KG1 (cell line): ENCODE results near the gene IL13RA2.

Source experiments
- DNase-seq: peaks from one replicate; lab custom pipeline; 2025; lab: John Stamatoyannopoulos, UW

The IL13RA2 gene, protein sequence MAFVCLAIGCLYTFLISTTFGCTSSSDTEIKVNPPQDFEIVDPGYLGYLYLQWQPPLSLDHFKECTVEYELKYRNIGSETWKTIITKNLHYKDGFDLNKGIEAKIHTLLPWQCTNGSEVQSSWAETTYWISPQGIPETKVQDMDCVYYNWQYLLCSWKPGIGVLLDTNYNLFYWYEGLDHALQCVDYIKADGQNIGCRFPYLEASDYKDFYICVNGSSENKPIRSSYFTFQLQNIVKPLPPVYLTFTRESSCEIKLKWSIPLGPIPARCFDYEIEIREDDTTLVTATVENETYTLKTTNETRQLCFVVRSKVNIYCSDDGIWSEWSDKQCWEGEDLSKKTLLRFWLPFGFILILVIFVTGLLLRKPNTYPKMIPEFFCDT

DNA sequence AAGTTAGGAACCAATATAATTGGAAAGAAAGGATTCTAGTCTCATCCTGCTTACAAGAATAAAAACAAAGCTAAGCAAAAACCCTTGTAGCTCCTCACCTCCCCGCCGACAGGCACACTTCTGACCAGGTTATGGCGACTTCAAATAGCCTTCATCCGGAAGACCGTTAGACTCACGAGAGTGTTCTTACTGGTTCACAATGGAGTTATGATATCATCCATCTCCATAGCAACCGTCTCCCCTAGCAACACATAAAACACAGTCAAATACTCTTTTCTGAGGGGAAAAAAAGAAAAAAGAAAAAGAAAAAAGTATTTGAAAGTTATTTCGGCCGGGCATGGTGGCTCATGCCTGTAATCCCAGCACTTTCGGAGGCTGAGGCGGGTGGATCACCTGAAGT lies at the start of gene IL13RA2:
IL13RA2 (minus strand) TSS at position 162 of the 400 bp plus-strand sequence. CDS start 347 bp downstream, outside the sequence.
- no peak for DNase-seq

DNA sequence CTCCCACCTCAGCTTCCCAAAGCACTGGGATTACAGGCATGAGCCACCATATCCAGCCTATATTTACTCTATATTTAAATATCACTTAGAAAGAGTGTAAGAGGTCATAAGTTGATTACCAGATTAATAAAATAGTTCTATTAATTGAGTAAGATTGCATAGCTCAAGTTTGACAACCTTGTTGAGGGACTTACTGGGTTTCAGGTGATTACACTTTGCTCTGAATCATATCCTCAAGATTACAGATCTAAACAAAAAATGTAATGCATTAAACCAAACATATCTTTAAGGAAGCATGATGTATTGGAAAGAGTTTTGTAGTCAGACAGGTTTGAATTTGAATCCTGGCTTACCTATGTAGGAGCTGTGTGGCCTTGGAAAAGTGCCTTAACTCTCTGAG lies 47.9 kb upstream of the IL13RA2 start:
- no peak for DNase-seq

DNA sequence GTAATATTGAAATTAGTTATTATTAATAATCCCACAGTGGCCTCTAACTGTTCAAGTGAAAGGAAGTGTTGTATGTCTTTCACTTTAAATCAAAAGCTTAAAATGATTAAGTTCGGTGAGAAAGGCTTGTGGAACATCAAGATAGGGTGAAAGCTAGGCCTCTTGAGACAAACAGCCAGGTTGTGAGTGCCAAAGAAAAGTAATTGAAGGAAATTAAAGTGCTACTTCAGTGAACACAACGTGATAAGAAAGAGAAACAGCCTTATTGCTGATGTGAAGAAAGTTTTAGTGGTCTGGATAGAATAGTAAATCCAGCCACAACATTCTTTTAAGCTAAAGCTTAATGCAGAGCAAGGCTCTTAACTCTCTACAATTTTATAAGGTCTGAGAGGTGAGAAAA lies 42.6 kb upstream of the IL13RA2 start:
- DNase-seq: no peak

DNA sequence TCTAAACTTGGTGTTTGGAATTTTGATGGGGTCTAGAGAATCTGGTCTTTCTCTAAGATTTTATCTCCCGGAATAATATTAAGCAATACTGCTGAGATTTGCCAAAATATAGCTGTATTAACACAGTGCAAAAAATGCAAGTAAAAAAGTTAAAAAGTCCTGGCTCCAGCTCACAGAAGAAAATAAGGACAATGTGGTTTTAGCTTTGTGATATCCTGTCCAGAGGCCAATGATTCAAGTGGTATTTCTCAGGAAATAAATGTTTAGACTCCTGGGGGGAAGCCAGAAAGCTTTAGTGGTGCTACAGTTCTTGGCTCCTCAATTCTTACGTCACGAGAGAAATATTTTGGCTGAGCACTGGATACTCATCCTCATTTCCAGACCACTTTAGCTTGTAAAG lies 40.9 kb upstream of the IL13RA2 start:
- no peak for DNase-seq

DNA sequence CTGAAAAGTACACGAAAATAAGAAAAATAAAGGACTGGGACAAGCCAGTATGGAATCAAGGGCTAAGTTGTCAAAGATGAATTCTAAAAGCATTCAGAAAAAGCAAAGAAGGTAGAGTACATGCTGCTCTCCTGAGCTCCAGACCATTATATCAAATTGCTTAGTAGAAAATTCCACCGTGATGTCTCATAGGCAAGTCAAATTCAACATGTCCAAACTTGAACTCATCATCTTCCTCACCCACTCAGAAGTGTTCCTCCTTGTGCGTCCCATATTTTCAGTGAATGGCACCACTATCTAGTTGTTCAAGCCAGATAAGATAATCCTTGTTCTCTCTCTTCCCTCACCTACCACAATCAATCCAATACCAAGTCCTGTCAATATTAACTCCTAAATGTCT lies 37.5 kb upstream of the IL13RA2 start:
- DNase-seq: no peak

DNA sequence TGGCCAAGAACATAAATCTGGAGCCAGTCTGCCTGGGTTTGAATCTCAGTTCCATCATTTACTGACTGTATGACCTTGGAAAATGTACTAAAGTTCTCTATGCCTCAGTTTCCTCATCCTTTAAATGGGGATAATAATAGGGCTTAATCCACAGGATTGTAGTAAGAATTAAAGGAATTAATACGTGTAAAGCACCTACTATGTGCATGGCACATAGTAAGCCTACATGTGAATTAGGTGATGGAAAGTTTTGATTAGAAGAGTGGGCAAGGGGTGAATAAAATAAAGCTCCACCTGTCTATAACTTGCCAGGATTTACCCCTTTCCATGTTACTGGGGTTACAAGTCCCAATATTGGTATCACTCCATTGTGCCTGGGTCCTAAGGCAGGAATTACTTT lies 35.8 kb upstream of the IL13RA2 start:
- DNase-seq: no peak

DNA sequence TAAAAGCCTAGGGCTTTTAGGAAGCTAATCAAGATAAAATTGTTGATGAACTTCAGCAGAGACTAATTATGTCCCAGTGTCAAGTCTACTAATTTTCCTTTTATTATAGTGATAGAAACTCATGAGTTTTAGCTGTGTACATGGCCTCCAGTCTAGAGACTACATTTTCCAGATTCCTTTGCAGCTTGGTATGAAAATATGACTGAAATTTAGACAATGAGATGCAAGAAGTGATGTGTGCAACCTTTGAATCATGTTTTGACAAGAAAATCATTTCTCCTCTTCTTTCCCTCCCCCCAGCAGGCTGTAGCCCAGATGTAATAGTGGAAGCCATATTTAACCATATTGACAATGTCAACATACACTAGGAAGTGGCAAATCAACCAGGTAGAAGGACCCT lies 30.3 kb upstream of the IL13RA2 start:
- no peak for DNase-seq

DNA sequence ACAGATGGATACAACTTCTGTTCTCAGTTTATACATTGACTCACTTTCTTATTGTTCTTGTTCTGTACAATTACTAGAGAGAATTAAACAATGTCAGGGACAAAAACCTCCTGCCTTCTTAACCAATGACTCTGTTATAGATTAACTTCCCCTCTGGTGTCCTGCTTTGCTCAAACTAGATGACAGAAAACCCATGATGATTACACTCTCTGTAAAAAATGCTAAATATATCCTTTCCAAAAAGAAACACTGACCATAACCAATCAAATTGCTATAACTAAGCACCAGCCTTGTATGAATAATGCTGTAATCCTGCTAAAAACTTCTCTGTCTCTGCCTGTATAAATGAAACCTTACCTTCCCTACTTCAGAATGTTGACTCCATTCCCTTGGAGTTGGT lies 29.8 kb upstream of the IL13RA2 start:
- no peak for DNase-seq

DNA sequence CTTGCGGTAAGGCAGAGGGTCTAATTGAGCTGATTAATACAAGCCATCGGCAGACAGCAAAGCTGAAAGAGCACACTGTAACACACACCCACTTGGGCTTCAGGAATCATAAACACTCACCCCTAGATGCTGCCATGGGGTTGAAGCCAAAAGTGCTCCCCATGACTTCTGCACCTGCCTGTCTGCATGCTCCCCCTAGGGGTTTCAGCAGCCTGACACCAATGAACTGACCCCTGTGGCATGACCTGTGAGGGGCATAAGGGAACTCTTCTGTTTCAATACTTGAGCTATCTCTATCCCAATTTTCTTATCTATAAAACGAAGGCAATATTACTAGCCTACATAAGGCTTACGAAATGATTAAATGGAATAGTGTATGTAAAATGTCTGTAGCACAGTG lies 23.0 kb upstream of the IL13RA2 start:
- DNase-seq: no peak

DNA sequence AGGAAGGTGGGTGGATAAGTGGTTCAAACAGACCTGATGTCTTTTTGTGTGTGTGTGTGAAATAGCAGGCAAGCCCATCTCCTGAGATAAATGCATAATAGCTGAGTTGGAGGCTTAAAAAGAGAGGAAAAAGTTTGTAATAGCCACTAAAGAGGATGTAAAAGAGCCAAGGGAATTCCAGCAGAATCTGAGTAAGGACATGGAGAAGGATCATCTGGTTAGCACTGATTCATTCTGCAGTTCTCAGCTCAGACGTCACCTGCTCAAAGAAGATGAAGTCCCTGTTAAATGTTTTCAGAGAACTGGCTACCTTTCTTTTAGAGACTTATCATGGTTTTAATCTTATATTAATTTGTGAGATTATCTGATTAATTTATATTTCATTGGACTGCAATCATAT lies 21.0 kb upstream of the IL13RA2 start:
- no peak for DNase-seq

DNA sequence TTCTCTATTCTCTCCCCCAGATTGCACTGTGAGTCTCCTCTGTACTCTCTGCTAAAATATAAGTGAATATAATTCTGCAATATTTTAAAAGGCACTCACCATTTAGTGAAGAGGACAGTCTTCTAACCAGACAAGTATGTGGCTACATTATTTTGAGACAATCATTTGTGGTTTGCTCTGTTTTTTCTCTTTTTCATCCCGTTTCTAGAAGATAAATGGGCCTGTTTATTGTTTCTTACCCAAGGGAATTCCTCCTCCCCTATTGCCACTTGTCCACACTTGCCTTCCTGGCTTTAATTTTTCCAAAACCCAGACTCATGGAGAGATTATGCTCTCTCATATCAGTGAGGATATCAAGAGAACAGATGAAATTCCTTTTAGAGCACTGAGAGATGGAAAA lies 18.6 kb upstream of the IL13RA2 start:
- DNase-seq: no peak

DNA sequence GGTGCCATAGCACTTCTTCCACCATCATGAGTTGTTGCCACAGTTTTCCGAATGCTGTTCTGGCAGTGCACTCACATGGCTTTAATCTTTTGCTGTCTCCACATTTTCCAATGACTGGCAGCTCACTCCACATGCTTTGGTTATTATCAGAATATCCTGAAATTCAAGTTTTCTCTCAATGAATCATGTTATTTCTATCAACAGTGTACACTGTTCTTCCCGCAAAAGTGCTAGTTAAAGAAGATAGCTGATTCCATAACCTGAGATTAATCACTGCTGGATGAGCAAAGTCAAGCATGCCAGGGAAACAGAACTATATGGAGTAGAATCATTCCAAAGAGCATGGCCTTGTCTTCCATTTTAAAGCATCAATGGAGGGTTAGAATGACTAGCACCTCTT lies 14.6 kb upstream of the IL13RA2 start:
- no peak for DNase-seq

DNA sequence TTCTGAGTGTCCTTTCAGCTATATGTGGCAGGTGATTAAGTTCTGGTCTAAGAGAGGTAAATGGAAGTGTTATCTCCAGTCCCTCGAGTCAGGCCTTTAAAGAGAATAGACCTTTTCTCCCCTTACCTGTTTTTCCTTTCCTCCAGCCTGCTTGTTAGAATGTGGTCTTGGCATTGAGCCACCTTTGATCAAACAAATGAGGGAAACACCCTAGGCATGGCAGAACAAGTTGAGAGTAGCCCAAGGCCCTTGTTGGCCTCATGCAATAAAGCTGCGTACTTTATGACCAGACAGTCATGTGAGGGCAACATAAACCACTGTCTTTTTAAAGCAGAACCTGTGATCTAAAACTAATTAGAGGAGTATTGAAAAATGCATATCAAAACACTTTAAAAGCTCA lies 13.2 kb upstream of the IL13RA2 start:
- no peak for DNase-seq

DNA sequence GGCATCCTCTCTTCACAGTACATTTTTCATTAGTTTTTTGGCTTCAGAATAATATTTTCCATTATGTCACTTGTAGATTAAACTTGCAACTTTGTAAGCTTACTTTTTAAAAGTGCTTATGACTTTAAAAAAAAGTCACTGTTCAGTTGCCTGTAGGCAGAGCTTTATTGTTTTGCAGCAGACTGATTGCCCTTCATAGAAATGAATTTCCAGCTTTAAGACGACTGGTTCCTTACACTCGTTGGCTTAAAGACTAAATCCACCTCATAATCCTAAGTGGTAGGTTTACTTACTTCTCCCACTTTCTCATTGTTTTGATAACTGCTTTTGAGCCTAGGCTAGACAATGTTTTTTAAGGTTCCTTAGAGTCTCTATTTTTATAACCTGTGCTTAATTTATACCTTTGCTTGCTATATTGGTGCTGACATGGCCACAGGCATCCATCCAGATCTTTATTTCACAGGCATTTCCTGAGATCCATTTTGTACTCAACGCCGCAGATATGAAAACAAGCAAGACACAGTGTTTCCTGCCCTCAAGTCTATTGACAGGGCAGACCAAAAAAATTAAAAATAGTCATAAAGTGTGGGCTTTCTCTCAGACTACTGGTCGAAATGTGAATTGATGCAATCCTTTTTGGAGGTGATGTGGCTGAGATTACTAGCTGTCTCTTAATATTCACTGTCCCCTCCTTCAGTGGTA lies 12.6 kb upstream of the IL13RA2 start:
- DNase-seq: no peak

DNA sequence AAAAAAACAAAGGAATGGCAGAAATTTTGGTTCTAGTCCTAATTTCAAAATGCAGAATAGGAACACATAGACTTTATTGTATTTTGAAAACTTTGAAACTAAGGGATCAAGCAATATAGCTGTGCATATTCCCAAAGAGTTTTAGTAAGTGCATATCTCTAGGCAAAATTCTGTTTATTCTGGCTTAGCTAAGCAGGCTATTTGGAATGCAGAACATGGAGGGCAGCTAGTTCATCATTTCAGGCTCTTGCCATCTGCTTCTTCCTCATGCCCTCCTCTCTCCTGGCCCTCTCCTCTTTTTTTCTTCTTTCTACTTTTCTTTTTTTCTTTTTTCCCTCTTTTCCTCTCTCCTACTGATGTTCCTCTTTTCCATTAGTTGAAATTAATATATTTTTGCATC lies 12.0 kb upstream of the IL13RA2 start:
- DNase-seq: no peak

DNA sequence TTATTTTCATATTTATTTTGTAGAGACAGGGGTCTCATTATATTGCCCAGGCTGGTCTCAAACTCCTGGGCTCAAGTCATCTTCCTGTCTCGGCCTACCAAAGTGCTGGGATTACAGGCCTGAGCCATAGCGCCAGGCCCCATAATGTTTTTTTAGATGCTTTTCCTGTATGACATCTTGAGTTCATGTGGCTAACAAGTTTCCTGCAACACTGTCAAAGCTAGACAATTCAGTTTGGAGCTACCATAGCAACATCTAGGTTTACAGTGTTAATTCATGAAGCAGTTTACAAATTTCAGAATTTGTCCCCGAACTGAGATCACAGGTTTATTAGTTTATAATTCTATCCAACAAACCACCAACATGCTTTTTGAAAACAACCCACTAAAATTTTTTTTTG lies 6.4 kb upstream of the IL13RA2 start:
- no peak for DNase-seq

DNA sequence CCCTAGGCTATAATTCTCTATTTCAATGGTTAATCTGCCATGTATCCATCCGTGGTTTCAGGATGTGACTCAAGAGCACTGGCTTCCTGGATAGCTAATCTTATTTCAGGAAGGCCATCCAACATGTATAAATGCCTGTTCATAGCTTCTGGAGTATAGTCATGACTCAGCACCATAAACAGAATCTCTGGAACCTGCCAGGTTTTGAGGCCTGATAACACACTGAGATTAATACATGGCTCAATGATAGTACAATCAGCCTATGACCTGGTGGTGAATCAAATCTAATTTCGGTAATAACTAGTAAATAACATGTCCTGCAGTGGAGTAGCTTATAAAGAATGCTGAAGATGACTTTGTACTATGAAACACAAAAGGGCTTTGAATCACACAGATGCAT lies 5.7 kb upstream of the IL13RA2 start:
- no peak for DNase-seq

DNA sequence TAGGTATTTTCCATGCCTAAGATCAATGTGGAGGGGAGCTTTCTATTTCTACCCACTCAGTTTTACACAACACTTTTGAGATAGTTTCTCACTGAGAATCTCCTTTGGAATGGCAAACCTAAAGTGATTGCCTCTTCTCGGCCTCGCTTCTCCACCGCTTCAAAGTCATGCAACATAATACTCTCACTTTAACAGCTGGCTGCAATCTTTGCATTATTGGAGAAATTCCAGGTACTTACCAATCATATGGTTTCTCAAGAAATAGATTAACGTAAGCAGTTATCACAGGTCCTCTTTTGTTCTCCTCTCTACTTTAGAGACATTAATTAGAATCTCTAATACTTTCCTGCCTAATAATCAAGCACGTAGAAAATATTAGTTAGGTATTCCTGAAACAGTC lies 3.7 kb upstream of the IL13RA2 start:
- DNase-seq: no peak

DNA sequence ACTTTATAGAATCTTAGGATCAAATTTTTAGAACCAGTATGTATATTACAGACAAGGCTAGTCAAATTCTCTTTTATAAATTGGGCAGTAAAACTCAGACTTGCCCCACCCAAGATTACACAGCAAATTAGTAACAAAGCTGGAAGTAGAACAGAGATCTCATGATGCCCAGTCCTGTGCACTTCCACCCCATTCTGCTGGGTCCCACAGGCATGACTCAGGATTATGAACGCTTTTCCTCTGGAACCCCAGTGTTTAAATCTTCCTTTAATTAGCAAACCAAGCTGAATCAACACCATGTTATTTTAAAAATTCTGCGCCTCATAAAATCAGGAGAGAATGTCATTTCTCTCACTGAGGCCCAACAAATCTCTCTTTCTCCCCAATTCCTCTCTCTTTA lies 1.5 kb upstream of the IL13RA2 start:
- no peak for DNase-seq

DNA sequence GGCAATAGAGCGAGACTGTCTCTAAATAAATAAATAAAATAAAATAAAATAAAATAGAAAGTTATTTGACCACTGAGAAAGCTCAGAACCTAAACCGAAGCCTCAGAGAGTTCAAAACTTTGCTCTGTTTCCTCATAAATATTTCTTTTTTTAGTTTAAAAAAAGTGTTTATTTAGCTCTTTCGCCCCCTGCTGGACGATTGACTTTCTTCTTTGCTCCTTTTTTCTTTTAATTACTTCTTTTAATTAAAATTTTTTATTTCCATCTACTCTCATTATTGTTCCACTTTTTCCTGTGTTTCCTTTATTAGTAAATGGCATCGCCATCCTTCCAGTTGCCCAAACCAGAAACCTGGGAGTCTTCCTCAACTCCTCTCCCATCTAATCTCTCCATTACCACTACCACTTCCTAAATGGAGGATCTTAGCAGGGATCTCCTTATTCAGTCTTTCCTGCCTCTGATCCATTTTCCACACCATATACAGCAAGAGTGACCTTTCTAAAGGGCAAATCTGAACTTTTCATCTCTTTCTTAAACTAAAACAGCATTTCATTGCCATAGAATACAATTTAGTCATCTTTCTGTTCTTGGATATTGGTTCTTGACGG lies 728 bp upstream of the IL13RA2 start:
- DNase-seq: no peak

DNA sequence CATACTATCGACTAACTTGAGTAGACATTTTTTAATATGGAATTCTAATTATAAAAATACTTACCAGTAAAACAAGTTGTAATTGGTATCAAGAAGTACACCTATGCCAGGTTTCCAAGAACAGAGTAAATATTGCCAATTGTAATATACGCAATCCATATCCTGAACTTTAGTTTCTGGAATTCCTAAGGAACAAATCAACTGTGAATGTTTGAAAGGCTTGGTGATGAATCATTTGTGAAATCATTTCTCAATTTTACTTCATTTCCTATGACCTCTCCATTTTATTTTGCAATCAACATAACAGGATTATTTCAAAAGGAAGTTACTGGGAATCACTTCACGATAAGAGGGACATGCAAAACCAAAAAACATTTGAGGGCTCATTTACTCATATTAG lies 3.7 kb downstream of the IL13RA2 start:
- DNase-seq: no peak

DNA sequence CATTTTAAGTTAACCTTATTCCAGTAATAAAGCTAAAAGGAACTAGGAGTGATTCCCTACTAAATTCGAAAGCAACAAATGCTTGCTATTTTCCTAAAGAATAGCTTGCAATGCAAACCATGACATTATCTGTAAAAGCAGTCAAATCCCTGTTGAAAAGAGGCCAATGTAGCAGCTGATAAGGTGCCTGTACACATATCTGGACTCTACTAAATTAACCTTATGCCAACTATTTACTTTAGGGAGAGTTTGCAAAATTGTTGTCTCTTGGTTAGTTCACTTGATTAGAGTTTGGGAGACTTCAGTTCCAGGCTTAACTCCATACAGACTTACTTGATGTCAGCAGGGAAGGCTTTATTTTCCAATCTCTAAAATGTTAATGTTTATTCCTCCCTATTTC lies 6.0 kb downstream of the IL13RA2 start:
- no peak for DNase-seq

DNA sequence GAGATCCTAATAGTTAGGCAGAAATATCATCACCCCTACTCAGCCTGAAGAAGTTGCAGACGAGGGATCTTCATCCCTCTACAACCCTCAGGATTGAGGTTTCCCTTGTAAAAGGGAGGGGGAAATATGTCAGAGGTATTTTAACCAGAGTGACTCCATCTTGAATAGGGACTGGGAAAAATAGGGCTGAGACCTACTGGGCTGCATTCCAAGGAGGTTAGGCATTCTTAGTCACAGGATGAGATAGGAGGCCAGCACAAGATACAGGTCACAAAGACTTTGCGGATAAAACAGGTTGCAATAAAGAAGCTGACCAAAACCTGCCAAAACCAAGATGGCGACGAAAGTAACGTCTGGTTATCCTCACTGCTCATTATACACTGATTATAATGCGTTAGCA lies 17.5 kb downstream of the IL13RA2 start:
- DNase-seq: no peak
